Upper lobe of left lung (tissue), 6 donors: ENCODE data around the gene KIF6. TPM values are rescaled to one million over a fixed set of nuclear protein-coding genes. Genes with fewer than 3 reads are reported as not detected.

ENCODE experiments used
- ATAC-seq, 2 donors: fragments of 200-7000 bp; cut with Tn5 transposase; one replicate each; pipeline ENCODE4 v1.9.1; 2022; ENCODE audit warnings: mild to moderate bottlenecking in 2 of 2, moderate library complexity in 2 of 2; ENCODE audit not compliant: low FRiP score in 2 of 2
- DNase-seq, 2 donors: peaks; one replicate each; pipeline ENCODE4 v3.0.0-alpha.2; 2019 to 2020
- H3K27ac ChIP-seq, 4 donors: fragments of 200-600 bp; sonication (generic); one replicate each; pipeline ENCODE4 v1.5.1; 2016 to 2019
- H3K27me3 ChIP-seq, 4 donors: fragments of 200-600 bp; sonication (generic); one replicate each; pipeline ENCODE4 v1.5.1; 2017 to 2019
- H3K36me3 ChIP-seq, 4 donors: fragments of 200-600 bp; sonication (generic); one replicate each; pipeline ENCODE4 v1.5.1; 2016 to 2019
- H3K4me1 ChIP-seq, 4 donors: fragments of 200-600 bp; sonication (generic); one replicate each; pipeline ENCODE4 v1.5.1; 2018 to 2019
- H3K4me3 ChIP-seq, 4 donors: fragments of 200-600 bp; sonication (generic); one replicate each; pipeline ENCODE4 v1.5.1; 2017 to 2019; ENCODE audit warnings: mild to moderate bottlenecking in 2 of 4, moderate library complexity in 1 of 4
- H3K9me3 ChIP-seq, 4 donors: fragments of 200-600 bp; sonication (generic); one replicate each; pipeline ENCODE4 v1.5.1; 2018 to 2019
- CTCF ChIP-seq, 6 experiments: fragments of 450-650 bp in 4 of 6; fragments of 200-600 bp in 2 of 6; sonication (generic) in 2 of 6; IDR thresholded peaks; one replicate each; pipeline ENCODE4 v1.5.1; 2016 to 2019; ENCODE audit warnings: antibody characterized with exemption in 6 of 6
- EP300 ChIP-seq, 4 donors: sonication (generic); formaldehyde crosslinking; IDR thresholded peaks; one replicate each; pipeline ENCODE4 v1.5.1; 2017; ENCODE audit warnings: antibody characterized with exemption in 4 of 4, control low read depth in 2 of 4
- POLR2A ChIP-seq, 4 donors: fragments of 450-650 bp; IDR thresholded peaks; one replicate each; pipeline ENCODE4 v1.5.1; 2016 to 2017; ENCODE audit warnings: antibody characterized with exemption in 4 of 4, mild to moderate bottlenecking in 2 of 4
- POLR2AphosphoS5 ChIP-seq, 2 donors: sonication (generic); formaldehyde crosslinking; IDR thresholded peaks; one replicate each; pipeline ENCODE4 v1.5.1; 2017; ENCODE audit warnings: antibody characterized with exemption in 2 of 2
- WGBS, 2 donors: methylation state at CpG; one replicate each; pipeline ENCODE4 v1.1.5; 2017 to 2018; 5-methylcytosine and 5-hydroxymethylcytosine counted together
- total RNA-seq, 6 donors: library from RNA; depleted of rRNA in 4 of 6; stranded (reverse); fragments of >200 nt in 4 of 6; gene quantifications; one replicate each; pipeline versions ENCODE4 v1.1.0 to v1.2.1, GENCODE V29; 2016 to 2021
- donor health status: DM: no; HTN: no; CAD: no; lungs with moderate emphysema.
- donor health status: DM: no; HTN: yes; CAD: no; lungs with severe emphysema.

KIF6 gene
- total RNA-seq, 6 donors from 2014 or later: 0.55 to 7.9 (median 1.5) TPM

- ATAC-seq (no peak), DNase-seq (no peak)
- no peak overlapping the region for H3K4me3 ChIP-seq
- 92 to 95% methylated on average over 2 of the region's 2 CpGs for WGBS, 2 donors
- no peak for TF ChIP-seq POLR2AphosphoS5 (IDR thresholded peaks at IDR 0.05)
- TF ChIP-seq POLR2A (IDR thresholded peaks at IDR 0.05): no peak
- TF ChIP-seq EP300 (IDR thresholded peaks at IDR 0.05): no peak
- TF ChIP-seq CTCF (IDR thresholded peaks at IDR 0.05): no peak
- H3K4me1 ChIP-seq: no peaks in the 10 kb centered on the region
- H3K27me3 ChIP-seq: no peaks in the 10 kb centered on the region
- H3K27ac ChIP-seq: no peak overlapping the region
- no peaks in the 10 kb centered on the region for H3K36me3 ChIP-seq
- no peaks in the 10 kb centered on the region for H3K9me3 ChIP-seq
Observed at GRCh38 chr6:39453956-39454524, 271.2 kb downstream of the KIF6 start.

DNA sequence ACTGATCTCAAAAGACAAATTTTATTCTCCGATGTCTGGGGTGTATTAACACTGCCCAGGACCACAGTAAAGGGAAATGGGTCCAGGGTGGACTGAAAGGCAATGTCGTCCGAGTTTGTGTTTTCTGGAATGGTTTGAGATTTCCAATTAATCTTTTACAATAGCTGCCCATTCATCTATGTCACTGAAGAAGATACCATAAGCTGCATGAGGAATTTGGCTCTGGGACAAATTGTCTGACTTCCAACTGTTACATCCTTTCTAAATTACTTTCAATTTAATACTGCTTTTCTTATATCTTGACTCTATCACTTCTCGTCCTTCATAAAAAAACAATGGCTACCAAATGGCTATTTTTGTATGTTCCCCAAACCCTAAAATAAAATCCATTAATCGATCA lies 272.0 kb downstream of the KIF6 start:
- Histone ChIP-seq H3K27ac (no peak overlapping the region), H3K36me3 (no peaks in the 10 kb centered on the region), H3K9me3 (no peaks in the 10 kb centered on the region), H3K4me1 (no peaks in the 10 kb centered on the region), H3K27me3 (no peaks in the 10 kb centered on the region), H3K4me3 (no peak overlapping the region)
- no peak for DNase-seq
- 61 to 67% methylated on average over 5 of the region's 5 CpGs for WGBS, 2 donors
- no peak for TF ChIP-seq POLR2A (IDR thresholded peaks at IDR 0.05)
- TF ChIP-seq POLR2AphosphoS5 (IDR thresholded peaks at IDR 0.05): no peak
- TF ChIP-seq CTCF (IDR thresholded peaks at IDR 0.05): no peak
- TF ChIP-seq EP300 (IDR thresholded peaks at IDR 0.05): no peak
- ATAC-seq: no peak

GRCh38 chr6:39452306-39453145 lies 272.7 kb downstream of the KIF6 start:
- Histone ChIP-seq H3K36me3 (no peaks in the 10 kb centered on the region), H3K4me1 (no peaks in the 10 kb centered on the region), H3K27me3 (no peaks in the 10 kb centered on the region), H3K4me3 (no peak overlapping the region), H3K9me3 (no peaks in the 10 kb centered on the region), H3K27ac (no peak overlapping the region)
- no peak for ATAC-seq
- TF ChIP-seq POLR2A (IDR thresholded peaks at IDR 0.05): no peak
- no peak for TF ChIP-seq CTCF (IDR thresholded peaks at IDR 0.05)
- no peak for TF ChIP-seq POLR2AphosphoS5 (IDR thresholded peaks at IDR 0.05)
- no peak for TF ChIP-seq EP300 (IDR thresholded peaks at IDR 0.05)
- no peak for DNase-seq
- 88 to 90% methylated on average over 5 of the region's 5 CpGs for WGBS, 2 donors

GRCh38 chr6:39451831-39452230 lies 273.4 kb downstream of the KIF6 start:
- 73 to 83% methylated on average over 2 of the region's 2 CpGs for WGBS, 2 donors
- Histone ChIP-seq H3K27ac (no peak overlapping the region), H3K27me3 (no peaks in the 10 kb centered on the region), H3K9me3 (no peaks in the 10 kb centered on the region), H3K4me1 (no peaks in the 10 kb centered on the region), H3K36me3 (no peaks in the 10 kb centered on the region), H3K4me3 (no peak overlapping the region)
- no peak for DNase-seq
- TF ChIP-seq POLR2A (IDR thresholded peaks at IDR 0.05) (no peak), EP300 (IDR thresholded peaks at IDR 0.05) (no peak), CTCF (IDR thresholded peaks at IDR 0.05) (no peak), POLR2AphosphoS5 (IDR thresholded peaks at IDR 0.05) (no peak)
- ATAC-seq: no peak
